NCI-H187 (cell line): ENCODE measurements around the gene FZD10.

Source experiments
- DNase-seq, 2 experiments: peaks; one replicate each; lab custom pipeline; 2025; lab: John Stamatoyannopoulos, UW

FZD10 gene

GRCh38 chr12:130162267-130162666 is at the start of gene FZD10:
TSS of gene FZD10 (plus strand) at chr12:130162464. CDS start at chr12:130162943, 479 bp downstream.
- no peak for DNase-seq

- DNase-seq: no peak
Observed at GRCh38 chr12:130114952-130115351, 47.3 kb upstream of the FZD10 start.

- no peak for DNase-seq
Observed at GRCh38 chr12:130115646-130116045, 46.6 kb upstream of the FZD10 start.

GRCh38 chr12:130116791-130117190 is 45.5 kb upstream of the FZD10 start:
- DNase-seq: no peak

GRCh38 chr12:130117233-130117632 is 45.0 kb upstream of the FZD10 start:
- no peak for DNase-seq

- DNase-seq: no peak
Observed at GRCh38 chr12:130117701-130118100, 44.6 kb upstream of the FZD10 start.

- no peak for DNase-seq
Observed at GRCh38 chr12:130118181-130118580, 44.1 kb upstream of the FZD10 start.

- DNase-seq: no peak
Observed at GRCh38 chr12:130119241-130119861, 42.9 kb upstream of the FZD10 start.

- DNase-seq: no peak
Observed at GRCh38 chr12:130120012-130120805, 42.1 kb upstream of the FZD10 start.

- DNase-seq: no peak
Observed at GRCh38 chr12:130121226-130122000, 40.9 kb upstream of the FZD10 start.

- DNase-seq: no peak
Observed at GRCh38 chr12:130122356-130122755, 39.9 kb upstream of the FZD10 start.

- no peak for DNase-seq
Observed at GRCh38 chr12:130124106-130124505, 38.2 kb upstream of the FZD10 start.

GRCh38 chr12:130124605-130125244 is 37.5 kb upstream of the FZD10 start:
- DNase-seq: no peak

- no peak for DNase-seq
Observed at GRCh38 chr12:130126023-130126432, 36.2 kb upstream of the FZD10 start.

- DNase-seq: no peak
Observed at GRCh38 chr12:130127532-130127911, 34.7 kb upstream of the FZD10 start.

- no peak for DNase-seq
Observed at GRCh38 chr12:130127912-130128789, 34.1 kb upstream of the FZD10 start.

- no peak for DNase-seq
Observed at GRCh38 chr12:130128790-130129735, 33.2 kb upstream of the FZD10 start.

GRCh38 chr12:130130346-130130745 is 31.9 kb upstream of the FZD10 start:
- DNase-seq: no peak

GRCh38 chr12:130131025-130131424 is 31.2 kb upstream of the FZD10 start:
- no peak for DNase-seq

GRCh38 chr12:130131801-130132200 is 30.5 kb upstream of the FZD10 start:
- no peak for DNase-seq
